Measurements from ENCODE around the gene MST1.
A peak's percentile ranks its signal among the peaks of the same experiment; 100 is the strongest.

Gene MST1

DNA sequence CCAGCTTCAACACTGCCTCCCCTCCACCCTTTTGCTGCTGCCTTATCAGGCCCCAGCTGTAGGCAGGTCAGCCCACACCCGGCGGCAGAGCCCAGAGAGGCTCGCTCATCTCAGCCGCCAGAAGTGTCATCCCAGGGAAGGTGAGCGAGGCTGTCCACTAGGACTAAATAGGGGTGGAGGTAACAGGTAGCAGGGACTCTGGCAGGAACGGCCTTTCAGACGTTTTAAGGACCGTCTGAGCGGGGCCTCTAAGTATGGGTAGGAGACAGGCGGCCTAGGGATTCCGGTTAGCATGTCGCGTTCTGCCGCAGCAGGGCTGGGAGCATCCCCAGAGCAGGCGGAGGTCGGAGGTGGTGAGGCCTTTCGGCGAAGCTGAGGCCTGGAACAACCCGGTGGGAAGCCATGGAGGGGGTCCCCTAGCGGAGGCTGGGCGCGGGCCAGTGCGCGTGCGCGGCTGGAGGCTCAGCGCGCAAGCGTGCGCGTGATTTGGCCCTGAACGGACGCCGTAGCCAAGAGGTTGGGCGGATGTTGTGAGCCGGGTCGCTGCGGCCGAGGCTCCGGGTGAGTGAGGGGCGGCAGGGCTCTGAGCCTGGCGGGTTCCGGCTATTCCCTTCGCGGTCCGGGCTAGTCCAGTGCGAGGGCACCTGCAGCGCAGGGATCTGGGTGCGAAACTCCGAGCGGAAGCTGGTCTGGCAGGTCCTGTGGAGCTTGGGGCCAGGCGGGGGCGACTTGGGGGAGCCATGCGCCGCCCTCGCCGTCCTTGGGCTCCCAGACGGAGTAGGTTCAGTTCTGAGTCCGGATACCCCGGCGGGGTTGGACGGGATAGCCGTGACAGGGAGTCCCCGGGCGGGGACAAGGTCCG, at the start of gene MST1, which contains the start of gene RNF123:
Gene MST1 (minus strand): TSS at position 429 of the 862 bp plus-strand sequence. CDS start 783 bp downstream, outside the sequence.
Gene RNF123 (plus strand): TSS at position 512 of the 862 bp plus-strand sequence. CDS start 1,609 bp downstream, outside the sequence.
- no peaks in the 10 kb centered on the region for H3K9me3 Mint-ChIP-seq
- H3K27ac Mint-ChIP-seq, result peak within 1 kb of the TSS; percentile 94
- peaks cover 45% of the 10 kb centered on the region for H3K4me1 Mint-ChIP-seq
- H3K27me3 Mint-ChIP-seq, result no peaks in the 10 kb centered on the region
- H3K4me3 Mint-ChIP-seq, result peak within 1 kb of the TSS; percentile 97
- no peaks in the 10 kb centered on the region for H3K36me3 Mint-ChIP-seq

DNA sequence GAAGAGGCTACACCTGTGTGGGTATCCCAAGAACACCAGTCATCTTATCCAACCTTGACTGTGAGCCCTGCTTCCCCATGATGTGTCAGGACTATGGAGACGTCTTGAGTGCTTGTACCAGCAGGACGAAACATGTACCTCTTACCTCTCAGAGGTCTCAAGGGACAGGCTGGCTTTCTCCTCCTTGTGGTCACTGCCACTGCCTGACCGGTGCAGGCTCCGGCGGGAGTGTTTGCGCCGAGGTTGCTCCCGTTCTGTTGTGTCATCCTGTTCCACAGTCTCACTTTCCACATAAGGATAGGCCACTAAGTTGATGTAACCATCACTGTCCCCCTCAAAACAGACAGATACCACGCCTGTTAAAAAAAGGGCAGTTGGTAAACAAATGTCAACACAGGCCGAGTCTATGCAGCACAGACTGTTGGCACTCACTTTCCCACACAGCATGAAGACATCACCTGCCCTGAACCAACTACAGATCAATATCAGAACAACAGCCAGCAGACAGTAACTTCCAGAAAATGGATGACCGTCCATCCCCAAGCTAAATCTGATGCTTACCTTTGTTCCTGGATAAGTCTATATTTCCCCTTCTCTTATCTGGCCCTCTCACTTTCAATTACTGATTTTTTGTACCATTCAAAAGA, 48.9 kb upstream of the MST1 start:
- H3K36me3 Mint-ChIP-seq, result peaks cover 5% of the 10 kb centered on the region
- H3K9me3 Mint-ChIP-seq, result no peaks in the 10 kb centered on the region
- H3K4me1 Mint-ChIP-seq, result peaks cover 15% of the 10 kb centered on the region
- no peak overlapping the region for H3K4me3 Mint-ChIP-seq
- H3K27me3 Mint-ChIP-seq, result no peaks in the 10 kb centered on the region
- H3K27ac Mint-ChIP-seq, result peak overlapping the region; percentile 26

DNA sequence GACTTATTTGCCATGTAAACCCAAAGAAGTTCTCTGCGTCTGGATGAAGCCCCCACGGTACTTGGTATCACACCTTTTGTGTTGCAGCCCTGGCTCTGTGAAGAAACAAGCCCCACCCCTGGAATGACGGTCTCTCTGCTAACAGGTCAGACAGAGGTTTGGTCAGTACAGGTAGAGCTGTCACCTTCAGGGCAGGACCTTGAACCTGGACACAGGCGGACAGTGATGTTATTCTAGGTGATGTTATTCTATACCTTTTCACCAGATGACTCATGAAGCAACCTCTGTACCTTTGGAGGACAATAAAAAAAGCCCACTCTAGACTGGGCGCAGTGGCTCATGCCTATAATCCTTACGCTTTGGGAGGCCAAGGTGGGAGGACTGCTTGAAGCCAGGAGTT, 45.5 kb upstream of the MST1 start:
- Mint-ChIP-seq H3K27ac (no peak overlapping the region), H3K36me3 (peaks cover 10% of the 10 kb centered on the region), H3K4me3 (no peak overlapping the region), H3K27me3 (no peaks in the 10 kb centered on the region), H3K9me3 (no peaks in the 10 kb centered on the region), H3K4me1 (peaks cover 11% of the 10 kb centered on the region)

DNA sequence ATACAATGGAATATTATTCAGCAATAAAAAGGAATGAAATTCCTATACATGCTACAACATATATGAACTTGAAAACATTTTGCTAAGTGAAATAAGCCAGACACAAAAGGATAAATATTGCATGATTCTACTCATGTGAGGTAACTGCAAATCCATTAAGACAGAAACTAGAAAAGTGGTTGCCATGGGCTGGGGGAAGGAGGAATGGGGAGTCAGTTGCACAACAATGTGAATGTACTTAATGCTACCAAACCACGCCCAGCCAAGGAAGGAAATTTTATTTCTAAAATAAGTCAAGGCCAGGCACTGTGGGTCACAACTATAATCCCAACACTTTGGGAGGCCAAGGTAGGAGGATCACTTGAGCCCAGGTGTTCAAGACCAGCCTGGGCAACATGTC, 44.3 kb upstream of the MST1 start:
- peaks cover 10% of the 10 kb centered on the region for H3K36me3 Mint-ChIP-seq
- H3K9me3 Mint-ChIP-seq, result no peaks in the 10 kb centered on the region
- no peak overlapping the region for H3K4me3 Mint-ChIP-seq
- H3K27ac Mint-ChIP-seq, result no peak overlapping the region
- no peaks in the 10 kb centered on the region for H3K27me3 Mint-ChIP-seq
- peaks cover 4% of the 10 kb centered on the region for H3K4me1 Mint-ChIP-seq

DNA sequence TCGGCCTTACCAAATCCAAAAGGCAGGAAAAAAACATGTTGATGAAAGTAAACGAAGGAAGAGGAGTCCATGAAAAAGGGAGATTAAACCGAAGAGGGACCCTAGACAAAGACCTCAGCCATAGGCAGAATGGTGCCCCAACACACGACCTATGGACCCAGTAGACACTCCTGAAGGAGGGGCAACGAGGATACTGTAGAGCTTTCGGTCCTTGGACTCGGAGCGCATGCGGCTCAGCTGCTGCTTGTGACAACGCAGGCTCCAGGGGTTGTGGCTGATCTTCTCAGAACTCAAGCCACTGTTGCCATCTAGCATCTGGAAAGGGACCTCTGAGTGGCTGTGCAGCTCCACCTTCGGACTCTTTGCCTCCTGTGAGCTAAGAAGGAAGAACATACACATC, 43.3 kb upstream of the MST1 start:
- Mint-ChIP-seq H3K4me1 (no peaks in the 10 kb centered on the region), H3K4me3 (no peak overlapping the region), H3K36me3 (peaks cover 10% of the 10 kb centered on the region), H3K27me3 (no peaks in the 10 kb centered on the region), H3K9me3 (no peaks in the 10 kb centered on the region), H3K27ac (no peak overlapping the region)

DNA sequence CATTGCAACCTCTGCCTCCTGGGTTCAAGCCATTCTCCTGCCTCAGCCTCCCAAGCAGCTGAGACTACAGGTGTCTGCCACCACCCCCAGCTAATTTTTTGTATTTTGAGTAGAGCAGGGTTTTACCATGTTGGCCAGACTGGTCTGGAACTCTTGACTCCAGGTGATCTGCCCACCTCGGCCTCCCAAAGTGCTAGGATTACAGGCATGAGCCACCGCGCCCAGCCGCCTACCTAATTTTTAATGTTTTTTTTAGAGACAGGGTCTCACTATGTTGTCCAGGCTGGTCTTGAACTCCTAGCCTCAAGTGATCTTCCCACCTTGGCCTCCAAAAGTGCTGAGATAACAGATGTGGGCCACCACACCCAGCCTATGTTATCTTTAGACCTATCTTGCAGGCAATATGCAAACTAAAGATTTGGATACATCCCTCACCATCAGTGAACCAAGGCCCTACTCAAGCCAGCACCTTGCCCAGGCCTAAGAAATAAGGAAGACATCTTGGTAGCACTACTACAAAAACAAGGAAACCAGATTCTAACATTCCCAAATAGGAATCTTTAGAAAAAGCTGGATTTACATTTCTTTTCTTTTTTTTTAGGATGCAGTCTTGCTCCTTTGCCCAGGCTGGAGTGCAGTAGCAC, 40.8 kb upstream of the MST1 start:
- Mint-ChIP-seq H3K27me3 (no peaks in the 10 kb centered on the region), H3K36me3 (peaks cover 8% of the 10 kb centered on the region), H3K4me3 (no peak overlapping the region), H3K9me3 (no peaks in the 10 kb centered on the region), H3K27ac (no peak overlapping the region), H3K4me1 (no peaks in the 10 kb centered on the region)

DNA sequence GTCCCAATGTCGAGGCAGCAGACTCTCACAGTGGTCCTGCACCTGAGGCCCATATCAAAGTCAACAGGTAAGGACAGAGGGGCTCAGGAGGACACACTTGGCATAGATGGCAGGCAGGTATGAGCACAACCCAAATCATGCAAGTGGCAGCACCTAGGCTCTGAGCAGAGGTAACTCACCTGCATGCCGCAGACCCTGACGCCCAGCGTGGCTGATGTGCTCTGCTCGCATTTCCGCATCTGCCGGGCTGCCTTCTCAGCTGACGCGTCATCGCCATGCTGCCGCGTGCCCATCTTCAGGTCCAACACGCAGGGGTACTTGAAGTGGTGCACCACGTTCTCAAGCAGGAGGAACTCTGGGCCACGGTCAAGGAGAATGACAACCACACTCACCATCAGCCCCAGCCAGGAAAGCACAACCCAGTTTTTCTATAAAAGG, 38.7 kb upstream of the MST1 start:
- Mint-ChIP-seq H3K27me3 (no peaks in the 10 kb centered on the region), H3K27ac (no peak overlapping the region), H3K9me3 (no peaks in the 10 kb centered on the region), H3K36me3 (peaks cover 4% of the 10 kb centered on the region), H3K4me3 (no peak overlapping the region), H3K4me1 (peaks cover 7% of the 10 kb centered on the region)

DNA sequence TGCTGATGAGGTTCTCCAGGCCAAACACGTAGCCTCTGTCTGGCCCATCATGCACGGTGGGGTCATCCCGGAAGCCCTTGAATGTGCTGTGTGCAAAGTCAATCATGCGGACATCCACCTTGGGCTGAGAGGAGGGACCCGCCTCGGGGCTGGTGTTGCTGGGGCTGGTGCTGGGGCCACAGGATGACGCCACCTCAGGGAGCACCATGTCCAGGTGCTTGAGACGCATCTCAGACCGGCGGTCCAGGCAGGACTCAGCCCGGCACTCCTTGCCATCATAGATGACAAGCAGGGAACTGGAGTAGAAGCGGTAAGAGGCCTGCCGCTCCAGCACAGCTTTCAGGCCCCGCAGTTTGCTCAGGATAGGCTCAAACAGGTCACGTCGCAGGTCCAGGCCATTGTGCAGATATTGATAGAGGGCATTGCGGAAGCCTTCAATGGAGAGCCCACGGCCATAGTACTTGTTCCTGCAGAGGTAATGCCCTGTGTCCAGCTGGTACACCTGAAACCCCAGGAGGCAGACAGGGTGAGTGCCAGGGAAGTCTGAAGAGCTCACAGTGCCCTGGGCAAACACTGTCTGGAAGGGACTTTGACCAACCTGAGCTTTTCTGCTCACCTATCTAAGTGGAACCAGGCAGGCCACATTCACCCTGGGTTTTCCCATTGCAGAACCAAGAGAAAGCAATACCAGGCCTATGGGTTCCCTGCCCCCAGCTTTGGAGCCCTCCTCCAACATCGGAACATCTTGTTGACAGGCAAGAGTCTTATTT, 38.1 kb upstream of the MST1 start:
- Mint-ChIP-seq H3K27ac (no peak overlapping the region), H3K4me1 (peaks cover 13% of the 10 kb centered on the region), H3K4me3 (no peak overlapping the region)

DNA sequence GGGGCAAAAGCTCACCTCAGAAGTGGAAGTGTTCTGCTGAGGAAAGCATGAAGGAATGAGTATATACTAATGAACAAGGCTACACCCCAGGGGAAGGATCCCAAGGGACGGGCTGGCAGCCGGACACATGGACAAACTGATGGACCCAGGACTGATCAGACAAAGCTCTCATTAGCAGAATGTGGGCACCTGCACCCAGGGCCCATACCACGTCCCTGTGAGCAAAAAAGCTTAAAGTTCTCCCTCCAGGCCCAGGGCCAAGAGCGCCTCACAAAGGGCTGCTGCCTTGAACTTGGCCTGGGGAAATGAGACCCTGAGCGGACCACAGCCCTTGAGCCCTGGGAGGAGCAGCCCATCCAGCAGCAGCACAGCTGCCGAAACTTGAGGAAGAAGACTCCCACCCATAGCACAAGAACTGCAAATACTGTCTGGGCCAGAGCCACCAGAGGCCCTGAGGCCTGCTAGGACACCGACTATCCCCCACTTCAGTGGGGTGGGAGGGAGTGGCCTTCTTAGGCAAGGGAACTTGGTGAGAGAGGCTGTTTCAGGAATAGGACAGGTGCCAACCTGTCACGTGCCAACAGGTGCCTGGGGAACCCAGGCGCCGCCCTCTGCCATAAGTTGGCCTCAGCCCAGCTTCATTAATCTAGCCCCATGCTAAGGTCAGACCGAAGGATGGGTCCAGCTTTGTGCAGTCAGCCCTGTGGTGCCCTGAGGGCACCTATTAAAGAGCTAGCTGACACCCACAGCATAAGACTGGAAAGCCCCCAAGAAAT, 36.8 kb upstream of the MST1 start:
- Mint-ChIP-seq H3K27me3 (no peaks in the 10 kb centered on the region), H3K4me3 (no peak overlapping the region), H3K36me3 (peaks cover 3% of the 10 kb centered on the region), H3K27ac (no peak overlapping the region), H3K4me1 (peaks cover 14% of the 10 kb centered on the region), H3K9me3 (no peaks in the 10 kb centered on the region)

More for the DNA sequence above, 38.1 kb upstream of the MST1 start:
- H3K36me3 Mint-ChIP-seq, result peaks cover 3% of the 10 kb centered on the region
- H3K27me3 Mint-ChIP-seq, result no peaks in the 10 kb centered on the region
- H3K9me3 Mint-ChIP-seq, result no peaks in the 10 kb centered on the region

DNA sequence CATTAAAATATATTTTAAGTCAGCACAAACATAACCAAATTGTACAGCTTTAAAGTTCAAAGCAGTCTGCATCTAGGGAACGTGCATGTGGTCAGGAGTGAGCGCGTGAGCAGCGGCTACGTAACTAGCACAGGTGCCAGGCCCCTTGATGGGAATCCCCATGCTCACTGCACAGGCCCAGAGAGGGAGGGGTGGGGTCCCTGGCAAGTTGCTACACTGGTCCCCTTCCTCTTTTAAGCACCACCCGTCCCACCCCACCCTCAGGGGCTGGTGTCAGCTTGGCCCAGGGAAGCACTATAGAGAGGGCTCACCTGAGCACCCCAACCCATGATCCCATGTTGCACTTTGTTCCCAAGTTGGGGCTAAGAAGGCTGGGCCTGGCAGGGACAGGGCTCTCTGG, 35.3 kb upstream of the MST1 start:
- Mint-ChIP-seq H3K4me3 (peak overlapping the region; percentile 92), H3K9me3 (no peaks in the 10 kb centered on the region), H3K27me3 (no peaks in the 10 kb centered on the region), H3K36me3 (peaks cover 2% of the 10 kb centered on the region), H3K27ac (peak overlapping the region; percentile 89), H3K4me1 (peaks cover 17% of the 10 kb centered on the region)

DNA sequence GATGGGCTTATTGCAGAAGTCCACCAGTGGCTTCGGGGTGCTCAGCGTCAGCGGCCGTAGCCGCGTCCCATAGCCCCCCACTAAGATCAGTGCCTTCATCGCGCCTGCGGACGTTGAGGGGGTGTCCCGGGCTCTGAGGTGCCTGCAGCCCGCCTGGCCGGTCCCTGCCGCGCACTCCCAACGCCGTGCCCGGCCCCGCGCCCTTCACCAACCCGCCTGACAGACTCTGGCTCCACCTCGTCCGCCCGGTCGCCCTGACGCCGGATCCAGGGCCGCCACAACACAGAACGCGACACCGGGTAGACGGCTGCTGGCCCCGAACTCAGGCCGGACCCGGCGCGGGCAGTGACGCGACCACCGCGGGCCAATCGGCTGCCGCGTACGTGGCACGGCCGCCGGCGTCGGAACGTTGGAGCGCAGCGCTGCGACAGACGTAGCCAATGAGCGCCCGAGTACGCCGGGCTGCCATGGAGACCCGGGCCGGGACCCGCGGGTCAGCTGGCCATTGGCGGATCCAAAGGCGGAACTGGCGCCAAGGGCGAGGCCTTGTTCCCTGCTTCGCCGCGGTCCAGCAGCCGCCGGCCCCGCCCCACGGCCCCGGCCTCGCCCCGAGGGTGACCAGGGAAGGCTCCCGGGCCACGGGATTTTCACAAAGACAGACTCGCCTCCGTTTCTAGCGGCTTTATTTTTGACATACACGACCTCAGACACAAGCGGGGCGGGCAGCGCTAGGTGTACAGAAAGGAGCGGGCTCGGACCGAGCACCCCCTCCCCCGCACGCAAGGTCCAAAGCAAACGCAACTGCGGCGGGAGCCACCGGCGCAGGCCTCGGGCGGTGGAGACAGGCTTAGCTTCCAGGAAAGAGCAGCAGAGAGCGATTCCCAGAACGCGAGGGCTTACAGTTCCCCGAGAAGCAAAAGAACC, 34.6 kb upstream of the MST1 start, which contains the start of gene GMPPB:
Gene GMPPB (minus strand): TSS at position 324 of the 924 bp plus-strand sequence. CDS start 225 bp downstream, at position 99.
- H3K4me3 Mint-ChIP-seq, result peak within 1 kb of the TSS; percentile 92
- no peaks in the 10 kb centered on the region for H3K9me3 Mint-ChIP-seq
- H3K36me3 Mint-ChIP-seq, result peaks cover 2% of the 10 kb centered on the region
- peak within 1 kb of the TSS; percentile 89 for H3K27ac Mint-ChIP-seq
- H3K27me3 Mint-ChIP-seq, result no peaks in the 10 kb centered on the region
- H3K4me1 Mint-ChIP-seq, result peaks cover 24% of the 10 kb centered on the region

DNA sequence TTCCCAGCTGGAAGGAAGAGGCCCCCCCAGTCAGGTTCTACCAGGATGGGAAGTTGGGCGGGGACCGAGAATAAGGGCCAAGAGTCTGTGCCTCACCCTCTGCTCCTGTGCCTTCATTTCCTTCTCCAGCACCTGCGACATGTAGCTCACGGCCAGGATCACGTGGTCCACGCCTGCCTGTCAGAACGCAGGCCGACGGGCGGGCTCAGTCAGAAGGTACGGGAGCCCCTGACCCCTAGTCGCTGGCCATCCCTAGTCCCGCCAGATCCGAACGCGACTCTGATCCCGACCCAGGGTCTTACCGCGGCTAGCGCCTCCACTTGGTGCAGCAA, 34.0 kb upstream of the MST1 start:
- H3K36me3 Mint-ChIP-seq, result peaks cover 2% of the 10 kb centered on the region
- H3K4me1 Mint-ChIP-seq, result peaks cover 30% of the 10 kb centered on the region
- no peaks in the 10 kb centered on the region for H3K9me3 Mint-ChIP-seq
- H3K27ac Mint-ChIP-seq, result peak overlapping the region; percentile 89
- peak overlapping the region; percentile 92 for H3K4me3 Mint-ChIP-seq
- H3K27me3 Mint-ChIP-seq, result no peaks in the 10 kb centered on the region

DNA sequence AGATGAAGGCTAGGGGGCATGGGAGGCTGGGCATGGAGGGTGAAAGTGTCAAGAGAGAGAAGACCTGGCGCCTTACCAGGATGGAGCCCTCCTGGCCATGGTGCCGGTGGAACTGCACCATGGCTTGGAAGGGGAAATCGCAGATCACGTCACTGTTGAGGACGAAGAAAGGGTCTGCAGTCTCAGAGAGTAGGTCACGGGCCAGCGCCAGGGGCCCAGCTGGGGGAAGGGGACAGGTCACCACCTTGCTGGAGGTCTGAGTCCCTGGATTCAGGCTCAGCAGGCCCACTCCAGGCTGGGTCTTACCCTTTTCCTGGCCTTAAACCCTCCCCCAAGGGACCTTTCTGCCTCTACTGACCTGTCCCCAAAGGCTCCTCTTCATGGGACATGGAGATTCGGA, 33.6 kb upstream of the MST1 start:
- H3K27me3 Mint-ChIP-seq, result no peaks in the 10 kb centered on the region
- H3K4me1 Mint-ChIP-seq, result peaks cover 30% of the 10 kb centered on the region
- H3K9me3 Mint-ChIP-seq, result no peaks in the 10 kb centered on the region
- peaks cover 2% of the 10 kb centered on the region for H3K36me3 Mint-ChIP-seq
- H3K4me3 Mint-ChIP-seq, result peak overlapping the region; percentile 92
- peak overlapping the region; percentile 89 for H3K27ac Mint-ChIP-seq
